KG1 (cell line): ENCODE data around the gene PPP1CA.
A peak's percentile ranks its signal among the peaks of the same experiment; 100 is the strongest.

Experiments used
- DNase-seq: peaks from one replicate; lab custom pipeline; 2025; lab: John Stamatoyannopoulos, UW

Gene PPP1CA

DNA sequence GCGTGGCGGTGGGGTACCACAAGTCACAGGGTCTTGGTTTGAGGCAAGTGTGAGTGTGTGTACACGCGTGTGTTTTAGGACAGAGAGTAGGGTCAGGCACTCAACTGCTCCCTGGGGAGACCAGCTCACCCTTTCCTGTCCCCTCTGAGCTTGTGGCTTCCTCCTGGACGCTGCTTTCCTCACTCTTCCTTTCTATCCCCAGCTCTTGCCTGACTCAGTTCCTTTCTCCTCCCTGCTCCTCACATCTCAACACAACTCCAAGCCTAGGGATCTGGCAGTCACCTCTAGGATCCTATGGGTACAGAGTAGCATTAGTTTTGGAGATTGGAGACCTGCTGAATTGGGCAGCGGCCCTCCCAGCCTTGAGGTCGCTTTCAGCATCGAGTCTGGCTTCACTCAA, 32.4 kb downstream of the PPP1CA start:
- no peak for DNase-seq

DNA sequence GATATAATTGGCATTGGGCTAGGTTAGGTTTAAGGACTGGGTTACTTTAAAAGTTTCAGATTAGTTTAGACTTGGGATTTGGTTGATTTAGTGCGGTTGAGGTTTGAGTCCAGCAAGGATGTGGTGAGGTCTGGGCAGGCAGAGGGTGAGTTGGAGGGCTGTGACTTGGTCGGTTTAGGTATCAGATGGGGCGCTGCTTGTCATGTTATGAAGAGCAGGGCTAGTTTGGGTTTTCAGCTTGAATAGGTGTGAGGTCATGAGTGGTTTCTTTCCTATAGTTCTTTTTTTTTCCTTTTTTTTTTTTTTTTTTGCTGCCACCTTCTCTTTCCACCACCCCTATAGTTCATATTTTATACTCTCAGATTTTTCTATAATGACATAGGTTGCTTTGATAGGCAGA, 33.0 kb downstream of the PPP1CA start:
- no peak for DNase-seq

DNA sequence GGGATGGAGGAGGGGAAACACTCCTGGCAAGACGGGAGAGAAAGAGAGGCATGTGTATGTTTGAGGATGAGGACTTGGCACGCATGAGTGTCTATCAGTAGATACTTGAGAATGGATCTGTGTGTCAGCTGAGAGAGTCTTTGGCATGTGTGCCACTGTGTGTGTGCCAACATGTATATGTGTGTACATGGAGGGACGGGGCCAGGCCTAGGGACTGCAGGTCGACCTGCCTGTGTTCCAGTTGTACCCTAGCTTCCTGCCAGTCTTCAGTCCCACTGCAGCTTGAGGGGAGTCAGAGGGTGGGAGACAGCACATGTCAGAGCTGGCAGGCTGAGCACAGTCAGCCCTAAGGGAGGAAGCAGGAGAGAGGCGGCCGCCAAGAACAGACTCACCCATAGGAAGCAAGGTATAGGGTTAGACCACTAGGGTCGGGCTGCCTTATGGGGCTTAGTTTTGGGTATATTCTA, 33.9 kb downstream of the PPP1CA start:
- no peak for DNase-seq

DNA sequence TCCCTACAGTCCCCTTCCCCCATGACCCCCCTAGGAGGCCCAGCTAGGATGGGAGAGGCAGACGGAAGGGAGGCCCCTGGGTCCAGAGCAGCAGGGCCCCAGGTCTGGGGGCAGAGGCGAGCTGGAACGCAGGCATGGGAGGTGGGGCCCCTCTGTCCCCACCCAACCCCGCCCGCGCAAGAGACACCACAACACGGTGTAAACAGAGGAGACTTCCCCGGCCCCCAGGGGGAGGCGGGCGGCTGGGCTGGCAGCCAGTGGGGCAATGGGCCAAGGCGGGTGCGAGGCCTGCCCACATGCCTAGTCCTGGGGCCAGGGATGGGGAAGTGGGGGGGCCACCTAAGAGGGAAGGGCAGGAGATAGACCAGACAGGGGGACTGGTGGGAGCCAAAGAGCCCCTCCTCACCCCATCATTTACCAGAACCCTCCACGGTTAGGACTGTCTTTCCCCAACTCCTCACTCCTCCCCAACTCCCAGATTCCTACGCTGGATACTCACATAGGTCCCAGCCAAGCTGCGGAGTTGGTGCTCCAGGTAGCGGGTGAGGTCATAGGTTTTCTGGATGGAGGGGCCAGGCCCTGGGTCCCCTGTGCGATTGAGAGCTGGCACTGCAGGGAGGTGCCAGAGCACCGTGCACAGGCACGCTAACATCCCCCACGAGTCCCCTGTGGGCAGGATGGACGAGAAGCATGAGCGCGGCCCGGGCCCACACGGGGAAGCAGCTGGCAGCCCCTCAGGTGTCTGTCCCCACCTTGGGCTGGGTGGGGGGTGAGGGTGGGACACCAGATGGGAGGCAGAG, 34.5 kb downstream of the PPP1CA start:
- DNase-seq, result no peak

DNA sequence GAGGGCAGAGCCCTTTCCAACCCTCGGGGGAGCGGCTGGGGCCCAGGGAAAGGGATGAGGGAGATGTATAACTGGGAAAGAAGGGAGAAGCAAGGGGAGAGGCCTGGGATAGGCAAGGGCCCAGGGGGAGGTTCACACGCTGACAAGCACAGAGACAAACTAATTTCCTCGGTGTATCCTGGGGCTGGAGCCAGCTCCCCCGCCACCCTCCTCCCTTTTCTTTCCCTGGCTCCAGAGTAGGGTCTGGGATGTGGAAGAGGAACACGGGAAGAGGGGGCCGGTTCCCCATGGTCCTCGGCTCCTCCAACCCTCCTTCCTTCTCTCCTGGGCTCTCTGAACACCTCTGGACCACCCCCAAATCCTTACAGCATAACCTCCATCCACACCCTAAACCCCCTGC, 35.1 kb downstream of the PPP1CA start:
- no peak for DNase-seq

DNA sequence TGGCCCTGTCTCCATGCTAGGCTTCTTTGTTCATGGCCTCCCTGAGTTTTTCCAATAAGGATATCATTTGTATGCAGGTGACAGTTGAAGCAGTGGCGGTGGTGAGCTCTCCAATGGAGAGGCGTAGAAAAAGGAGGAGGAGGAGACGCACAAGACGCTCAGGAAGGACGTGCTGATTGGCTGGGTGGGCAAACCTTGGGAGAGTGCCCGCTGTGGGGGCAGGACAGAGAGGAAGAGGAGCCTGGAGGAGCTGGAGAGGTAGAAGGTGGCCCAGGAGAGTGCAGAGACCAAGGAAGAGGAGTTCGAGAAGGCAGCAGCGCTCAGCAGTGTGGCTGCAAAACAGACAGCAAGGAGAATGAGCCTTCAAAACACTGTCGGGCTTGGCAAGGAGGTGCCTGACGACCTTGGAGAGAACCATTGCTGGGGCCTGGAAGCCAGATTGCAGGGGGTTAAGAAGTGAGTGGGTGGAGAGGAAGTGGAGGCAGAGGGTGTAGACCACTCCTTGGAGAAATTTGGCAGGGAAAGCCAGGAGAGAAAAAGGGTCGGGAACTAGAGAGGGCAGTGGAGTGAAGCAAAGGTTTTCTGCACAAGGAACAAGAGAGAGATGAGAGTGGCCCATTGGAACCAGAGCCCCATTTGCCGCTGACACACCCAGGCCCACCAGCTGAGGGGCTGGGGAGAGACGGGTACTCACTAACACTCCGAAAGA, 35.8 kb downstream of the PPP1CA start:
- no peak for DNase-seq

DNA sequence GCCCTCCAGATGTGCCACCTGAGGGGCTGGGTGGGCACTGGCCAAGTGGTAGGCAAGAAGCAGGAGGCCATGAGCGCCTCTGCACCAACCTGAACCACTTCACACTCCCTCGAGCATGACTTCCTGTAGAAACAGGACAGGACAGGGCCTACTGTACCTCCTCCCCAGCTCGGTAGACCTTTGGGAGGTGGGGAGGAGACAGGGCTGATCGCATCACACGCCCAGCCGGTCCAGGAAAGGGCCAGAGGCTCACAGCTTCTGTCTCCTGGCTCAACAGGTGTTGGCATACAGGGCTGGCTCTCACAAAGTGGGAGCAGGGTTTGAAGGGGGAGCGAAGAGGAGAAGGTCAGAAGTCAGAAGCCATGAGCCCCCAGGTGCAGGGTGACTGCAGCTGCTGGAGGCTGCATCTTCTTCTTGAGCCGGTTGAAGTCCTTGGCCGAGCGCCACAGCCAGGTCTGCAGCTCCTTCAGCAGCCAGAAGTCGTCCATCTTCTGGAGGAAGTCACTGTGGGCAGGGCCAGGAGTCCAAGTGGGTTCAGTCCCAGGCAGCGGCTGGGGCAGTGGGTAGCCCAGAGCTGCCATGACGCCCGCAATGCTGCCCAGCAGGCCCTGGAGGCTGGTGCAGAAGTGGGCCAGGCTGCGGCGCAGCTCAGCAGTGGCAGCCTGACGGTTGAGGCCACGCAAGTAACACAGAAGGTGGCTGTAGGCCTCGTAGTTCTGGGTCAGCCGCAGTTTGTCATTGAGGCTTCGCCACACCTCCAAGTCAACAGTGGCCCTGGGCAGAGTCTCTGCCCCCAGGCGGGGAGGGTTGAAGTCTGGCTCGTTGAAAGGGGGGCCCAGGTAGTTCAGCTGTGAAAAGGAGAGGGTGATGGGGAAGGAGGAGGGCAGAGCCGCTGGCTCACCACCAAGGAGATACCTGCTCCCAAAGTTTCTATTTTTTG, 36.6 kb downstream of the PPP1CA start:
- DNase-seq, result no peak

DNA sequence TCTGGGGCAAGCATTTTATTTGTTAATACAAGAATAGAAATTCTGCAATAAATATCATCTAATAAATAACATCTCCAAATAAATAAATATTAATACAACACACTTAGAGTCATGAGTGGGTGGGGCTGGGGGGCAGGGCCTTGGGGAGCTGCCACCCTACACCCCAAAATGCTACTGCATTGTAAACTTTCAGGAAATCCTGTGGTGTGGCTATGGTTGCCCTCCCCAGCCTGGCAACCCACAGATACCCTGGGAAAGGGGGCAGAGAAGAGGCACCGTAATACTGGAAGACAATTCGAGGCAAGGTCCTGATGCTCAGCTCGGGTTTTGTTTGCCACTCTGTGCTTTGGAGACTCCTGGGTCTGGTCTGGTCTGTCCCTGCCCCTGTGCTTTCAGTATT, 37.5 kb downstream of the PPP1CA start:
- DNase-seq, result no peak

DNA sequence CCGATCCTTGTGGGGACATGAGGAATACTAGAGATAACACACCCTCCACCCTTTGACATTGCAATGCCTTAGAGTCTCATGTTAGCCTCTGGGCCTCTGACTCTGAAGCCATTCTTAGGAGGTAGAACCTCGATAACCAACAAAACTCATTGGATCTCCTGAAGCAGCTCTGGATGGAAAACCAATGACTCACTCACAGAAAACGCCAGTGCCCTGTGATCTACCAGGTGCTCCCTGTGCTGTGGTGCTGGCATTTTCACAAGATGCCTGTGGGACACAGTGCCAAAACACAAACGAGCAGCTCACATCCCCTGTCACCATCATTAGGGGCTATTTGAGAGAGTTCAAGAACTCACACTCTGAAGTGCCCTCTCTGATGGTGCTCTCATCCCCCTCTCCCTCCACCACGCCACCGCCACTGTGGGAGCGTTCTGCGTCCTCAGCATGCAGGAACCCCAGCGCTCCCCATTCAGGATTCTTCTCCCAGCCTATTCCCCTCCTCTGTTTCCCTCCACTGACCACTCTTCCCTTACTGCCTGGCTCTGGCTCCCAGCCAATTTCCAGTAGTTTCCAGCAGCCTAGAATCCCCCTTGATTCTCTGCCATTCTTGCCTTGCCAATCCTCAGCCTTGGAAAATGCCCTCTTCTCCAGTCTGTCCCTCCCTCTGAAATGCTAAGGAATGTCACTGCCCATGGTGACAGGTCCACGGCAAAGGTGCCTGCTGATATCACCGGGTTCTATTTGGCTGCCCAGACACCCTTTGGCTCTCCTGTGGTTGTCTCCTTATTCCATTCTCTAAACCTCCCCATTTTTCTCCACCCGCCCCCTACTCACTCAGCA, 43.6 kb downstream of the PPP1CA start:
- DNase-seq, result no peak

DNA sequence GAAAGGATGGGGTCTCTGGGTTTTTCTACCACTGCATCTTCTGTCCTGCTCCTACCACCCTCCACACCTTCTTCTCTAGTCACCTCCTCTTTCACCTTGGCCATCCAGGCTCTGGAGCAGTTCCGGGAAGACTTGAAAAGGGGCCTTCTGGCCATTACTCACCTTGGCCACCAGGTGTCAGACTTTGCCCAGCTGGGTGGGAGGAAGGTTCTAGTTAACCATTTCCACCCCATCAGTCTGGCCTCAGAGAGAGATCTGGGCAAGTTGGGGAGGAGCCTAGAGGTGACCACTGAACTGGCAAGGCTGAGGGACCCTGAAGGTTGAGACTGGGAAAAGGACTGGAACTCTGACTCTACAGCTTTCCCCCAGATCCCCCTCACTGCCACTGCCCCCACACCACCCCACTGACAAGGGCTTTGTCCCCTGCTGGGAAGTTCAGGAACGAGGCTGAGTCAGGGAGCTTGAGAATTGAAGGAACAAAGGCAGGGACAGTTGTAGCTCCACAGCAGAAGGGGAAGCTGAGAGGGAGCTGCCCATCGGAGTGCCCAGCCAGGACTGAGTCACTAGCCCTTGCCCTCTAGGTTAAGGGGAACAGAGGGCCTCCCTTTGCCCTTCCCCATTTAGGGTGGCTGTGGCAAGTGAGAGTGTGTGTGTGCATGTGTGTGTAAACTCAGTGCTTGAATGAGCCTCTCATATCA, 44.6 kb downstream of the PPP1CA start:
- DNase-seq, result peak; percentile 72

DNA sequence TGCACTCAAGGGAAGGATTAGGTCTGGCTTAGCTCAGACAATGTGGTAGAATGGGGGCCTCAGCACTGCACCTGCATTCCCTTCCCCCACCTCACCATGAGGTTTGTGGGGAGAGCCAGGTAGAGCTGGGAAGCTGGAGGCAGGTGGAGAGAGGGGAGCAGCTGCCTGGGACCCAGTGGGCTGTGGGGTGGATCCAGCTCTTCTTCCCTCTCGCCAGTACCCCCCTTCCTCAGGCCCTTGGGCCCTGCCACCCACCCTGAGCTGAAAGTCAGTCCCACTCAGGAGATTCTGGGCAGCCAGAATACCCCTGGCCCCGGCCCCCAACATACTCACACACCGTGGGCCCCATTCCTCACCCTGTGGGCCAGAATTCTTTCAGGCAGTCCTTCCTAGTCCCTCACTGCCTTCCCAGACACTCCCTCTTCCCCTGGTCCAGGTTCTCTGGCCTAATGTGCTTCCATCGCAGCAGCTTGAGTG, 45.2 kb downstream of the PPP1CA start:
- DNase-seq, result no peak

DNA sequence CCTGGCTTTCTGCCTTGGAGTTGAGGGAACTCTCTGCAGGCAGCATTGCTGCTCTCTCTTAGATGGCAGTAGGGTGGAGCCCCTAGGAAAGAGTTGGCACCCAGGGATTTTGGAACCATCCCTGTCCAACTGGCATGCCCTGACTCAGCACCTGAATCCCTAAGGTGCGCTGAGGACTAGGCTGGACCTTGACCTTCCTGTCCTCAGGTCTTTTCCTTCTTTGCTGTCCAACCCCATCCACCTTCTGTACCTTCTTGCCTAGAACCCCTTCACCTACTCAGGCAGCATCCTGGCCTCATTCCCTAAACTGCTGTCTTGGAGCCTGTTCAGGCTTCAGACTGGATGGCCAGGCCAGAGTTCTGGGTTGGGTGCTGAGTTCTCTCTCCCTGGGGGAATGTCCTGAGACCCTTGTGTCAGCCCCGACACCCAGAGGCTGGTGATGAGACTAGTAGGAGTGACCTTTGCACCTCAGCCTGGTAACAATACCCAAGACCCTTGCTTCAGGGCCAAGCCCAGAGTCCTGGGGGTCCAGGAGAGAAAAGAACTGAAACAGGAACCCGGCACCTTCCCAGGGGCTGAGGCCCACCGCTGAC, 45.8 kb downstream of the PPP1CA start:
- no peak for DNase-seq

DNA sequence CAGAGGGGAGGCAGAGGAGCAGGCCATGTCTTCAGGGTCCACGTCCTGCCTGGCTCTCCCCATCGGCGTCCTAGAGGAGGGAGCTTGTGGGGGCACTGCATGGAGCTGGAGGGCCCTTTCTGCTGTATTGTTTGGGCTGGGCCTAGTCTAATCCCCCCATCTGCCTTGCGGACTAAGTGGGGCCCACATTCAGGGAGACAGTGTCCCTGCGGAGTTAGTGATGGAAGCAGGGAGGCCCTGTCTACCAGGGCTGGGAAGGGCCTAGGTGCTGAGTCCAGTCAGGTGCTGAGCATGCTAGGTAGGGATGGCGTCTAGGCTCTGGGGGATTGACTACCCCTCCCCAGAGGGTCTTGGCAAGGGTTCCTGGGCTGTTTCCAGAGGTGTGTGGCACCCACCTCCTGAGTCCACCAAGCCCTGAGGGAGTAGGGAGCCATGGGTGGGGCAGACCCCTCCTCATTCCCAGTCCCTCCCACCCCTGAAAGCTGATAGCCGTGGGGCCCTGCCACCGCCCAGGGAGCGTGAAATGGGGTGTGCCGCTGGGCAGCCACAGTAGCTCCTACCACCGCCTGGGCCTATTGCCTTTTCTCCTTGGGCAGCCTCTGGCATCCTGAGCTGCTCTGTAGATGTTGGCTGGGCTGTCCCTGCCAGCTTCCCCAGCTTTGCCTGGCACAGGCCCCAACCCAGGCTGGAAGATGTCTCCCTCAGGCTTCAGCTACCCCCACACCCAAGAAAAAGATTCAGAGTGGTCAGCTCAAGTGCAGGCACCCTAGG, 46.5 kb downstream of the PPP1CA start:
- no peak for DNase-seq

DNA sequence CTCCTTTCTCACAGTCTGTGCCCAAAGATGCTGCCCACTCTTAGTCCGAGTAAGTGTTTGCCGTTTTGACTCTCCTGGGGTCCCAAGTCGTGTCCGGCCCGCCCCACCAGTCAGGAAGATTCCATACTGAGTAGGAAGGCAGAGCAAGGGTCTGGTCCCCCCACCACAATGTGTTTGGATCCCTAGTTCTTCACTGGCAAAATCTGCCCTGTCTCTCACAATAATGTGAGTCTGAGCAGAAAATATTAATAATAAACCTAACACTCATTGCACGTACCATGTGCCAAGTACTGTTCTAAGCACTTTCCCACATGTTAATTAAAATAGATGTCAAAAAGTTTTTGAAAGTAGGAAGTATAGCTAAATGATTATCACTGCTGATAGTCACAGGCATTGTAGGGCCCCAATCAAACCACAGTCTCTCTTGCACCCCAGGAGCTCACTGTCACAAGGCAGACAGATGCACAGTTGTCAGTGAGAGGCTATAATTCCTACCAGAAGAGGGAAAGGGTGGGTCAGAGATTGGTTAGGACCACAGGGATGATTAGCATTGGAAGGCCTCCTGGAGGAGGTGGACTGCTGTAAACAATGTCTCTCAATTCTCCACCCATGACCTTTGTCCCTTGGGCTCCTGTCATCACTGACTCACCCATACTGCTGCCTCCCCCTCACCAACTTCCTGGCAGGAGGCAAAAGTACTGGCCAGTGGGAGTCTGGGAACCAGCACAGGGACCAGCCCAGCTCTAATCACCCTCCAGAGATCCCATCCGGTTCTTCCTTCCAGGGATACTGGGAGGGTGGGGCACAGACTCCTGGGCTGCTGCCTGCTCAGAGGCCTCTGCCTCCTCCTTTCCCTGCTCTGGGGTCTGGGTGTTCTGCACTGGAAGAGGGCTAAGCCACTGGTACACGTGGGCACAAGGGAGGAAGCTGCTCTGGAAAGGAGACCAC, 47.3 kb downstream of the PPP1CA start:
- no peak for DNase-seq

DNA sequence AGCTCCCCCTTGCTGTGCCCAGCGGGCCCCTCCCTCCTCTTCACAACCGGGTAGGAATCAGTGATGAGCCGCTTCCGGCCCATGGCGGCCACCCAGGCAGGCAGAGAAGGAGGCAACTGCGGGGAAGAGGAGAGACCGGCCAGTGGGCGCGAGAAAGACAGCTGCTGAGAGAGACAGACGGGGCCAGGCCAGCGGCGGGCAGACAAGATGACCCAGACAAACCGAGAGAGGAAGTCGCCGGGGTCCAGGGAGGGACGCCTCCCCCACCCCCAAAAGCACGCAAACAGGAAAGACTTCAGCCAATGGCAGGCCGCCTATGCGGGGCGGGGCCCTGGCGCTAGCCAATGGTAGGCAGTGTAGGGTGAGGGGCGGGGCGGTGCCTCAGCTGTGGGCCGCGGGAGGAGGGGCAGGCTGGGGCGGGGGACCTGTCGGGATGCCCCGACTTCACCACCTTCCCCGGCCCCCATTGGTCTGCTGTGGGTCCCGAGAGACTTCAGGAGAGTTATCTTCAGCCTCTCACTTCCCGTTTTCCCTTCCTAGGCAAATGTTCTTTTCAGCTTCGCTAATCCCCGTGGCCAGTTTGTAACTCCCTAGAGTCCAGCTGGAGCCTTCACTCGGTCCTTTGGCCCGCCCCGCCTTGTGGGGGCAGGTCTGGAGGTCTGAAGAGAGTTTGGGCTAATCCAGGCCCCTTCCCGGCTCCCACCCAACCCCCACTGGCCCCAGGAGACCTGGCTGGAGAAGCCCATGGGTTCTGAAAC, 48.2 kb downstream of the PPP1CA start, which contains the start of gene POLD4:
TSS of gene POLD4 (minus strand) at position 230 of the 758 bp plus-strand sequence. CDS start at position 83, 147 bp downstream.
- DNase-seq, result peak; percentile 98

DNA sequence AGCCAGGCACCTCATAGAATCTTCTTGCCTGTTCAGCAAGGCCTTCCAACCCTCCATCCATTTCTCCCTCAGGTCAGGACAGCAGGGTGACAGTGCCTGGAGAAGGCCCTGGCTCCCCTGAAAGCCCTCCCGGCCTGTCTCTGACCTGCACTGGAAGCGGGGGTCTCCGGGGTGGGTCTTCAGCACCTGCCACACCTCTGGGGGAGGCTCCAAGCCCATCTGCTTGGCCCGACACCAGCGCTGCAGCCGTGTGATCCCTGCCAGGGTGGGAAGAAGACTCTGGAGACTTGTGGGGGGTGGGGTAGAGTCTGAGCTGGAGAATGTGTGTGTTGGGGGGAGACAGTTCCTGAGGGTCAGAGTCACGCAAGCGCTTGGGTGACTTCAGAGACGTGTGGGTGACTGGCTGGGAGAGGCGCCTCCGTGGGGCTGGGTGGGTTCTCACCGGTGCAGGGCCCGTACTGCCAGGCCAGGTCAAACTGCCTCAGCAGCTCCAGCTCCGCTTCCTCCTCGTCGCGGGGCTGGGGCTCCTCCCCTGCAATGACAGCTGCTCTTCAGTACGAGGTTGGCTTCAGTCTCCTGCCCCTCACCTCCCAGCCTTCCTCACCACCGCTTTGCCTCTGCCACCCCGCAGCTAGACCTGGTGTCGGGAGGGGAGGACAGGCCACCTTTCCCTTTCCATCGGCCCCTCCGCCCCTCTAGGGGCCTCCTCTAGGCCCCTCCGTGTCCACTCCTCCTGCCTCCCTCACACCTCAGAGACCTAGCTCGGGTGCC, 48.9 kb downstream of the PPP1CA start:
- DNase-seq, result peak; percentile 93
